Trophoblast cell (in vitro differentiated cells and primary cell): ENCODE data around the gene MCTP2.

Experiments
- DNase-seq, 2 donors: peaks; one replicate each; pipeline ENCODE4 v3.0.0-alpha.2; 2016
- H2AFZ ChIP-seq: 2 replicates; pipeline ENCODE4 v1.6.1; 2013; ENCODE audit warnings: low read length, moderate library complexity, mild to moderate bottlenecking; ENCODE audit not compliant: insufficient read depth, poor library complexity
- H2AK5ac ChIP-seq: 2 replicates; pipeline ENCODE4 v1.6.1; 2013; ENCODE audit warnings: mild to moderate bottlenecking, low read length
- H2BK120ac ChIP-seq: 2 replicates; pipeline ENCODE4 v1.6.1; 2013; ENCODE audit warnings: low read length, mild to moderate bottlenecking, moderate library complexity; ENCODE audit not compliant: insufficient read depth, poor library complexity
- H2BK12ac ChIP-seq: 2 replicates; pipeline ENCODE4 v1.6.1; 2013; ENCODE audit warnings: mild to moderate bottlenecking, low read length, moderate library complexity
- H2BK5ac ChIP-seq: 2 replicates; pipeline ENCODE4 v1.6.1; 2013; ENCODE audit warnings: low read length, low read depth, moderate library complexity, mild to moderate bottlenecking; ENCODE audit not compliant: poor library complexity
- H3K14ac ChIP-seq: 2 replicates; pipeline ENCODE4 v1.6.1; 2013; ENCODE audit warnings: mild to moderate bottlenecking, low read length
- H3K18ac ChIP-seq: 2 replicates; pipeline ENCODE4 v1.6.1; 2013; ENCODE audit warnings: mild to moderate bottlenecking, low read length
- H3K23ac ChIP-seq: 2 replicates; pipeline ENCODE4 v1.6.1; 2013; ENCODE audit warnings: low read length
- H3K27ac ChIP-seq: 2 replicates; pipeline ENCODE4 v1.5.1; 2013; ENCODE audit warnings: low read depth, mild to moderate bottlenecking, inconsistent platforms, low read length, moderate library complexity
- H3K27me3 ChIP-seq: 2 replicates; pipeline ENCODE4 v1.6.1; 2013; ENCODE audit warnings: inconsistent platforms, mild to moderate bottlenecking, low read length, moderate library complexity; ENCODE audit not compliant: insufficient read depth
- H3K36me3 ChIP-seq, 2 experiments: 1 replicate in 1 of 2; 2 replicates in 1 of 2; pipeline ENCODE4 v1.6.1; 2013; ENCODE audit warnings: low read length in 2 of 2, mild to moderate bottlenecking in 2 of 2, moderate library complexity in 1 of 2; ENCODE audit not compliant: insufficient read depth in 2 of 2, control insufficient read depth in 1 of 2
- H3K4ac ChIP-seq: 2 replicates; pipeline ENCODE4 v1.6.1; 2013; ENCODE audit warnings: low read depth, mild to moderate bottlenecking, low read length, moderate library complexity
- H3K4me1 ChIP-seq, 2 experiments: 1 replicate in 1 of 2; 2 replicates in 1 of 2; pipeline ENCODE4 v1.6.1; 2013; ENCODE audit warnings: low read length in 2 of 2, mild to moderate bottlenecking in 2 of 2, moderate library complexity in 1 of 2; ENCODE audit not compliant: insufficient read depth in 2 of 2, control insufficient read depth in 1 of 2
- H3K4me2 ChIP-seq: 2 replicates; pipeline ENCODE4 v1.6.1; 2013; ENCODE audit warnings: inconsistent platforms, mild to moderate bottlenecking, low read length, moderate library complexity
- H3K4me3 ChIP-seq: 2 replicates; pipeline ENCODE4 v1.5.1; 2013; ENCODE audit warnings: mild to moderate bottlenecking, low read depth, low read length, inconsistent platforms
- H3K79me1 ChIP-seq: one replicate; pipeline ENCODE4 v1.6.1; 2013; ENCODE audit warnings: low read length
- H3K79me2 ChIP-seq: 2 replicates; pipeline ENCODE4 v1.6.1; 2013; ENCODE audit warnings: low read length, mild to moderate bottlenecking; ENCODE audit not compliant: control insufficient read depth, insufficient read depth, poor library complexity
- H3K9ac ChIP-seq: 2 replicates; pipeline ENCODE4 v1.6.1; 2013; ENCODE audit warnings: mild to moderate bottlenecking, low read length
- H3K9me3 ChIP-seq: 2 replicates; pipeline ENCODE4 v1.6.1; 2013; ENCODE audit warnings: low read depth, mild to moderate bottlenecking, control low read depth, inconsistent platforms, low read length; ENCODE audit not compliant: insufficient read depth
- H4K12ac ChIP-seq: 2 replicates; pipeline ENCODE4 v1.6.1; 2013; ENCODE audit warnings: low read depth, mild to moderate bottlenecking, low read length, moderate library complexity
- H4K8ac ChIP-seq: 2 replicates; pipeline ENCODE4 v1.6.1; 2013; ENCODE audit warnings: low read depth, mild to moderate bottlenecking, low read length, moderate library complexity
- H4K91ac ChIP-seq: one replicate; pipeline ENCODE4 v1.6.1; 2013; ENCODE audit warnings: low read depth, mild to moderate bottlenecking, low read length, moderate library complexity
- WGBS: extraction: QIAGEN DNeasy Blood & Tissue Kit; methylation state at CpG from one replicate; pipeline ENCODE4 v1.1.7; 2013; ENCODE audit warnings: missing lambda C conversion rate; ENCODE audit not compliant: insufficient read length, insufficient coverage; ENCODE audit errors: extremely low coverage; 5-methylcytosine and 5-hydroxymethylcytosine counted together

MCTP2 gene

DNA sequence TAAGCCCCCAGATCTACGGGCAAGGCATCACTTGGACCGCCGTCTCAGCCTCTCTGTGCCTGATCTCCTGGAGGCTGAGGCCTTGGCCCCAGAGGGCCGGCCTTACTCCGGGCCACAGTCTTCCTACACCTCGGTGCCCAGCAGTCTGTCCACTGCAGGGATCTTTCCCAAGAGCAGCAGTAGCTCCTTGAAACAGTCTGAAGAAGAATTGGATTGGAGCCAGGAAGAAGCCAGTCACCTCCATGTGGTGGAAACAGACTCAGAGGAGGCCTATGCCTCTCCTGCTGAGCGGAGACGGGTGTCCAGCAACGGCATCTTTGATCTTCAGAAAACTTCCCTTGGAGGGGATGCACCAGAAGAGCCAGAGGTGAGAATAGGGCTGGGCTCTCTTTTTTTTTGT lies 67.0 kb downstream of the MCTP2 start:
- Histone ChIP-seq H3K9me3 (no peaks in the 10 kb centered on the region), H3K27me3 (no peaks in the 10 kb centered on the region), H2BK120ac (no peak overlapping the region), H4K12ac (no peak overlapping the region), H2BK5ac (no peak overlapping the region), H3K14ac (no peak overlapping the region), H3K4ac (no peak overlapping the region), H3K9ac (no peak overlapping the region), H3K23ac (no peak overlapping the region), H3K4me3 (no peak overlapping the region), H3K79me1 (no peaks in the 10 kb centered on the region), H2AFZ (no peak overlapping the region), H3K79me2 (no peaks in the 10 kb centered on the region), H3K18ac (no peak overlapping the region), H2BK12ac (no peak overlapping the region), H3K4me2 (no peak overlapping the region), H2AK5ac (no peak overlapping the region), H3K4me1 (peaks cover 0 to 1% of the 10 kb centered on the region in 2 experiments), H4K8ac (no peak overlapping the region), H3K27ac (no peak overlapping the region), H3K36me3 (no peaks in the 10 kb centered on the region), H4K91ac (no peak overlapping the region)
- WGBS: no CpG with 5 or more reads among the region's 9 CpGs
- no peak for DNase-seq

- Histone ChIP-seq H3K9ac (no peak overlapping the region), H4K91ac (no peak overlapping the region), H4K8ac (no peak overlapping the region), H3K18ac (no peak overlapping the region), H3K27me3 (no peaks in the 10 kb centered on the region), H3K14ac (no peak overlapping the region), H3K36me3 (no peaks in the 10 kb centered on the region), H2BK120ac (no peak overlapping the region), H4K12ac (no peak overlapping the region), H3K9me3 (no peaks in the 10 kb centered on the region), H3K4me3 (no peak overlapping the region), H2BK5ac (no peak overlapping the region), H3K79me1 (no peaks in the 10 kb centered on the region), H3K4ac (no peak overlapping the region), H2AK5ac (no peak overlapping the region), H3K4me2 (no peak overlapping the region), H2AFZ (no peak overlapping the region), H2BK12ac (no peak overlapping the region), H3K79me2 (no peaks in the 10 kb centered on the region), H3K27ac (no peak overlapping the region), H3K23ac (no peak overlapping the region), H3K4me1 (peaks cover 0 to 1% of the 10 kb centered on the region in 2 experiments)
- DNase-seq: no peak
These were observed 69.3 kb downstream of the MCTP2 start for GRCh38 chr15:94300612-94301011.

DNA sequence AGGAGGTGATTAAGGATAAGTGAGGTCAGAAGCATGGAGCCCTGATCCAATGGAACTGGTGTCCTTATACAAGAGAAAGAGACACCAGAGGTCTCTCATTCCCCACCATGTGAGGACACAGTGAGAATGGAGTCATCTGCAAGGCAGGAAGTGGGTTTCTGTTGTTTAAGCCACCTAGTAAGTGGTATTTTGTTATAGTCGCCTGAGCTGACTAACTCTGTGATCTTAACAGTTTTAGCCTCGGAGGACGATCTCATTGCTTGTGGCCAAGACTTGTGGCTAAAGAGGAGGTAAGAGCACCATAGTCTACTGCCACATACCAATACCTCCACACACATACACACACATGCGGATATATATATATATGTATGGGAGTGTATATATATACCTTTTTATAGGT lies 73.8 kb downstream of the MCTP2 start:
- H4K91ac ChIP-seq: no peak overlapping the region
- no peak overlapping the region for H2BK5ac ChIP-seq
- no peak overlapping the region for H2AFZ ChIP-seq
- H3K9ac ChIP-seq: no peak overlapping the region
- H3K4me2 ChIP-seq: no peak overlapping the region
- no peak overlapping the region for H4K8ac ChIP-seq
- no peak overlapping the region for H2BK120ac ChIP-seq
- no peak overlapping the region for H3K27ac ChIP-seq
- no peak overlapping the region for H4K12ac ChIP-seq
- no peaks in the 10 kb centered on the region for H3K4me1 ChIP-seq
- H3K9me3 ChIP-seq: peaks cover 2% of the 10 kb centered on the region
- no peaks in the 10 kb centered on the region for H3K36me3 ChIP-seq
- H3K79me1 ChIP-seq: no peaks in the 10 kb centered on the region
- no peak for DNase-seq
- no peak overlapping the region for H3K4me3 ChIP-seq
- H3K4ac ChIP-seq: no peak overlapping the region
- H3K23ac ChIP-seq: no peak overlapping the region
- H2BK12ac ChIP-seq: no peak overlapping the region
- no CpG with 5 or more reads among the region's 4 CpGs for WGBS
- no peaks in the 10 kb centered on the region for H3K27me3 ChIP-seq
- no peaks in the 10 kb centered on the region for H3K79me2 ChIP-seq
- H3K18ac ChIP-seq: no peak overlapping the region
- no peak overlapping the region for H2AK5ac ChIP-seq
- H3K14ac ChIP-seq: no peak overlapping the region

GRCh38 chr15:94306700-94307650 lies 75.6 kb downstream of the MCTP2 start:
- no peak overlapping the region for H2BK5ac ChIP-seq
- peaks cover 2% of the 10 kb centered on the region for H3K9me3 ChIP-seq
- peak in 1 of 2 donors; percentile 33 for DNase-seq
- no peak overlapping the region for H4K12ac ChIP-seq
- no peak overlapping the region for H2AFZ ChIP-seq
- H3K27ac ChIP-seq: no peak overlapping the region
- H3K4ac ChIP-seq: no peak overlapping the region
- no peak overlapping the region for H3K4me2 ChIP-seq
- H3K36me3 ChIP-seq: no peaks in the 10 kb centered on the region
- no CpG with 5 or more reads among the region's 13 CpGs for WGBS
- H3K14ac ChIP-seq: no peak overlapping the region
- H2BK120ac ChIP-seq: no peak overlapping the region
- no peak overlapping the region for H3K18ac ChIP-seq
- H3K79me1 ChIP-seq: no peaks in the 10 kb centered on the region
- no peaks in the 10 kb centered on the region for H3K4me1 ChIP-seq
- H3K4me3 ChIP-seq: peak overlapping the region; percentile 43
- H2BK12ac ChIP-seq: no peak overlapping the region
- no peak overlapping the region for H3K23ac ChIP-seq
- H4K8ac ChIP-seq: no peak overlapping the region
- no peak overlapping the region for H2AK5ac ChIP-seq
- no peak overlapping the region for H4K91ac ChIP-seq
- no peaks in the 10 kb centered on the region for H3K27me3 ChIP-seq
- no peaks in the 10 kb centered on the region for H3K79me2 ChIP-seq
- H3K9ac ChIP-seq: no peak overlapping the region
